IMR-90 (cell line): Measurements from ENCODE around the gene GAB1. TPM values are rescaled to one million over a fixed set of nuclear protein-coding genes. Genes with fewer than 3 reads are reported as not detected.

Experiments used
- ATAC-seq: fragments of 200-7000 bp; cut with Tn5 transposase; 2 replicates; pipeline ENCODE4 v1.9.1; 2020; ENCODE audit warnings: low read depth, mild to moderate bottlenecking, moderate library complexity
- BruUV-seq: library from RNA; stranded (reverse); fragments of 400-500 nt; replicated peaks from 2 replicates; lab custom pipeline; 2021; lab: Mats Ljungman, UMichigan
- CTCF ChIA-PET: fragments of 300-600 bp; formaldehyde crosslinking; extraction: SDS; loops from one replicate; lab custom pipeline; 2021; ENCODE audit warnings: antibody characterized with exemption; lab: Yijun Ruan, JAX
- POLR2A ChIA-PET: fragments of 300-600 bp; sonication (Branson Sonifier 250); formaldehyde crosslinking; loops from one replicate; lab custom pipeline; 2022; ENCODE audit warnings: antibody characterized with exemption; ENCODE audit not compliant: unreplicated experiment; lab: Charles Lee
- DNase-seq: peaks from one replicate; pipeline ENCODE4 v3.0.0; 2013
- H2AFZ ChIP-seq: replicated peaks from 2 replicates; pipeline ENCODE3; 2013; ENCODE audit warnings: low read length, mild to moderate bottlenecking; ENCODE audit not compliant: poor library complexity
- H2AK5ac ChIP-seq: 2 replicates; pipeline ENCODE4 v1.6.1; 2013; ENCODE audit warnings: low read depth, low read length, inconsistent platforms
- H2AK9ac ChIP-seq: replicated peaks from 2 replicates; pipeline ENCODE3; 2013; ENCODE audit warnings: mild to moderate bottlenecking, low read depth, low read length, moderate library complexity; ENCODE audit not compliant: poor library complexity
- H2BK120ac ChIP-seq: 2 replicates; pipeline ENCODE4 v1.6.1; 2013; ENCODE audit warnings: low read depth, low read length, inconsistent platforms
- H2BK15ac ChIP-seq: 3 replicates; pipeline ENCODE4 v1.6.1; 2013; ENCODE audit warnings: low read depth, low read length, inconsistent platforms
- H2BK20ac ChIP-seq: 2 replicates; pipeline ENCODE4 v1.6.1; 2013; ENCODE audit warnings: low read depth, mild to moderate bottlenecking, inconsistent platforms, low read length, moderate library complexity
- H2BK5ac ChIP-seq: 2 replicates; pipeline ENCODE4 v1.6.1; 2013; ENCODE audit warnings: mild to moderate bottlenecking, low read depth, low read length, inconsistent platforms; ENCODE audit not compliant: poor library complexity, severe bottlenecking
- H3K14ac ChIP-seq: replicated peaks from 2 replicates; pipeline ENCODE4 v1.6.1; 2013; ENCODE audit warnings: low read depth, low read length, inconsistent platforms
- H3K18ac ChIP-seq: 2 replicates; pipeline ENCODE4 v1.6.1; 2013; ENCODE audit warnings: low read depth, low read length, control low read depth
- H3K23ac ChIP-seq: 2 replicates; pipeline ENCODE4 v1.6.1; 2013; ENCODE audit warnings: low read depth, low read length, inconsistent platforms
- H3K27ac ChIP-seq: 2 replicates; pipeline ENCODE4 v1.5.1; 2013; ENCODE audit warnings: mild to moderate bottlenecking, control low read depth, low read length; ENCODE audit not compliant: insufficient read depth
- H3K27me3 ChIP-seq: 2 replicates; pipeline ENCODE4 v1.6.1; 2013; ENCODE audit warnings: low read length; ENCODE audit not compliant: control insufficient read depth, insufficient read depth
- H3K36me3 ChIP-seq: 2 replicates; pipeline ENCODE4 v1.6.1; 2013; ENCODE audit warnings: low read length, mixed read lengths; ENCODE audit not compliant: control insufficient read depth, insufficient read depth
- H3K4ac ChIP-seq: 2 replicates; pipeline ENCODE4 v1.6.1; 2013; ENCODE audit warnings: low read depth, low read length, inconsistent platforms
- H3K4me1 ChIP-seq: 2 replicates; pipeline ENCODE4 v1.6.1; 2013; ENCODE audit warnings: low read length, mixed read lengths; ENCODE audit not compliant: control insufficient read depth, insufficient read depth
- H3K4me2 ChIP-seq: 2 replicates; pipeline ENCODE4 v1.6.1; 2013; ENCODE audit warnings: low read depth, mild to moderate bottlenecking, control low read depth, low read length, moderate library complexity
- H3K4me3 ChIP-seq: 2 replicates; pipeline ENCODE4 v1.5.1; 2013; ENCODE audit warnings: low read depth, mild to moderate bottlenecking, control low read depth, low read length, moderate library complexity; ENCODE audit not compliant: insufficient read depth
- H3K56ac ChIP-seq: 2 replicates; pipeline ENCODE4 v1.6.1; 2013; ENCODE audit warnings: low read length, inconsistent platforms; ENCODE audit not compliant: insufficient read depth; ENCODE audit errors: extremely low read depth
- H3K79me1 ChIP-seq, 2 experiments: 2 replicates each; pipeline ENCODE4 v1.6.1; 2013; ENCODE audit warnings: low read length in 2 of 2, inconsistent platforms in 1 of 2, low read depth in 1 of 2
- H3K9ac ChIP-seq: 2 replicates; pipeline ENCODE4 v1.6.1; 2013; ENCODE audit warnings: low read depth, low read length, control low read depth
- H3K9me1 ChIP-seq: 2 replicates; pipeline ENCODE4 v1.6.1; 2013; ENCODE audit warnings: low read length, inconsistent platforms; ENCODE audit not compliant: insufficient read depth
- H3K9me3 ChIP-seq: 2 replicates; pipeline ENCODE4 v1.6.1; 2013; ENCODE audit warnings: low read length; ENCODE audit not compliant: control insufficient read depth, insufficient read depth
- H4K20me1 ChIP-seq: 2 replicates; pipeline ENCODE4 v1.6.1; 2013; ENCODE audit warnings: low read length, inconsistent platforms; ENCODE audit not compliant: insufficient read depth
- H4K5ac ChIP-seq: 2 replicates; pipeline ENCODE4 v1.6.1; 2013; ENCODE audit warnings: mild to moderate bottlenecking, low read depth, low read length, control low read depth
- H4K8ac ChIP-seq, 2 experiments: 2 replicates each; pipeline ENCODE4 v1.6.1; 2013; ENCODE audit warnings: low read depth in 2 of 2, low read length in 2 of 2, control low read depth in 1 of 2, inconsistent platforms in 1 of 2
- H4K91ac ChIP-seq: 2 replicates; pipeline ENCODE4 v1.6.1; 2013; ENCODE audit warnings: low read depth, low read length, inconsistent platforms; ENCODE audit not compliant: insufficient read depth
- CEBPB ChIP-seq: IDR thresholded peaks from 2 replicates; pipeline ENCODE4 v1.6.1; 2012; ENCODE audit warnings: low read depth, low read length, improper control_type of control experiment
- CTCF ChIP-seq: conservative IDR thresholded peaks from 2 replicates; pipeline ENCODE4 v1.5.1; 2012; ENCODE audit warnings: mild to moderate bottlenecking, low read depth, low read length, improper control_type of control experiment
- FOS ChIP-seq: fragments of 150-350 bp; IDR thresholded peaks from 2 replicates; pipeline ENCODE4 v1.6.1; 2016; ENCODE audit warnings: low read depth, low read length
- MXI1 ChIP-seq: IDR thresholded peaks from 2 replicates; pipeline ENCODE4 v1.6.1; 2012; ENCODE audit warnings: low read depth, mild to moderate bottlenecking, low read length, moderate library complexity, borderline replicate concordance
- NFE2L2 ChIP-seq: fragments of 150-350 bp; IDR thresholded peaks from 2 replicates; pipeline ENCODE4 v1.6.1; 2016; ENCODE audit warnings: low read depth, mild to moderate bottlenecking, low read length
- SMC3 ChIP-seq: fragments of 150-350 bp; IDR thresholded peaks from 2 replicates; pipeline ENCODE4 v1.6.1; 2016; ENCODE audit warnings: low read depth, mild to moderate bottlenecking, antibody characterized with exemption, low read length, moderate library complexity
- WGBS, 2 experiments: methylation state at CpG; one replicate each; pipeline versions ENCODE4 v1.1.5 to v1.1.7; 2013; ENCODE audit warnings: missing lambda C conversion rate in 2 of 2; ENCODE audit not compliant: insufficient read length in 1 of 2; ENCODE audit errors: extremely low coverage in 2 of 2; 5-methylcytosine and 5-hydroxymethylcytosine counted together
- dilution Hi-C: fragments of 300-500 bp; cut with HindIII; formaldehyde crosslinking; loops from one replicate; pipeline ENCODE4 v1.14.3; 2018; ENCODE audit warnings: low sequenced_read_pairs; ENCODE audit not compliant: unreplicated experiment
- in situ Hi-C: fragments of 300-500 bp; cut with MboI; formaldehyde crosslinking; loops from 3 replicates; pipeline ENCODE4 v1.14.3; 2019; ENCODE audit warnings: low sequenced_read_pairs, inconsistent platforms, mixed read lengths
- intact Hi-C: fragments of 100-400 bp; cut with micrococcal nuclease; formaldehyde crosslinking; loops from 2 replicates; pipeline ENCODE4 v1.10.0; 2022
- polyA plus RNA-seq, 3 experiments: library from polyadenylated mRNA; depleted of rRNA; stranded (reverse); fragments of >200 nt; gene quantifications; 2 replicates each; pipeline ENCODE4 v1.2.3, GENCODE V29; 2012; ENCODE audit warnings: low replicate concordance in 1 of 3
- total RNA-seq: library from RNA; depleted of rRNA; stranded (reverse); fragments of >200 nt; gene quantifications from 2 replicates; pipeline ENCODE4 v1.2.3, GENCODE V29; 2012
- TF ChIP-seq, protein P1 (sequence below): fragments of 150-350 bp; IDR thresholded peaks from 2 replicates; pipeline ENCODE4 v1.6.1; 2017; ENCODE audit warnings: mild to moderate bottlenecking, antibody characterized with exemption, low read length, low read depth

The GAB1 gene
- total and polyA plus RNA-seq, 2 of the 4 experiments (the other 2 are of a cell fraction) = 2.8 to 12.0 TPM

GRCh38 chr4:143389579-143390195, 53.0 kb downstream of the GAB1 start:
- ChIA-PET CTCF (interaction anchor here (0.6 kb wide), 1 partner anchor 311 kb away, joined by 3 read pairs; no protein-coding TSS in a partner anchor), POLR2A (no interaction called here)
- Histone ChIP-seq H2AK9ac (no peak overlapping the region), H4K5ac (no peak overlapping the region), H2BK120ac (peak overlapping the region; percentile 89), H4K8ac (peak overlapping the region in 1 of 2 experiments; percentile 60; a peak in 1 of 4 replicates), H3K56ac (peak overlapping the region; percentile 68; the same call in 1 of the 2 replicates), H3K79me1 (peaks cover 33 to 56% of the 10 kb centered on the region in 2 experiments), H3K9me3 (no peaks in the 10 kb centered on the region), H3K27me3 (no peaks in the 10 kb centered on the region), H4K91ac (no peak overlapping the region), H3K9ac (peak overlapping the region; percentile 49; the same call in 1 of the 2 replicates), H3K9me1 (peaks cover 7% of the 10 kb centered on the region; the same call in 1 of the 2 replicates), H3K4me3 (no peak overlapping the region), H3K36me3 (no peaks in the 10 kb centered on the region), H2AFZ (no peak overlapping the region), H2BK15ac (peak overlapping the region; percentile 84; the same call in 1 of the 3 replicates), H2AK5ac (peak overlapping the region; percentile 75; the same call in 1 of the 2 replicates), H3K4me2 (peak overlapping the region; percentile 88), H3K27ac (peak overlapping the region; percentile 73; the same call in 1 of the 2 replicates), H4K20me1 (no peaks in the 10 kb centered on the region), H3K14ac (peak overlapping the region; percentile 58; the same call in 1 of the 2 replicates), H3K23ac (no peak overlapping the region), H3K4ac (peak overlapping the region; percentile 78), H2BK5ac (peak overlapping the region; percentile 79), H3K18ac (peak overlapping the region; percentile 87; the same call in 1 of the 2 replicates), H2BK20ac (0 out of 2 replicates have a peak overlapping the region, but pooled peaks have one; percentile 83), H3K4me1 (peaks cover 18% of the 10 kb centered on the region)
- DNase-seq = peak; percentile 73
- WGBS, 2 experiments = no CpG with 5 or more reads among the region's 1 CpG
- no TSS peak for BruUV-seq
- ATAC-seq = peak; percentile 67
- intact Hi-C loops (no loop called here), dilution Hi-C loops (no loop called here), in situ Hi-C loops (no loop called here)
- TF ChIP-seq MXI1 (no peak), FOS (no peak), NFE2L2 (no peak), CTCF (no peak), CEBPB (peak; percentile 66; the same call in 1 of the 2 replicates), SMC3 (no peak)
- TF ChIP-seq, protein P1, sequence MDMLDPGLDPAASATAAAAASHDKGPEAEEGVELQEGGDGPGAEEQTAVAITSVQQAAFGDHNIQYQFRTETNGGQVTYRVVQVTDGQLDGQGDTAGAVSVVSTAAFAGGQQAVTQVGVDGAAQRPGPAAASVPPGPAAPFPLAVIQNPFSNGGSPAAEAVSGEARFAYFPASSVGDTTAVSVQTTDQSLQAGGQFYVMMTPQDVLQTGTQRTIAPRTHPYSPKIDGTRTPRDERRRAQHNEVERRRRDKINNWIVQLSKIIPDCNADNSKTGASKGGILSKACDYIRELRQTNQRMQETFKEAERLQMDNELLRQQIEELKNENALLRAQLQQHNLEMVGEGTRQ = no peak
